ENCODE results near the gene PDE4D. TPM values are rescaled to one million over a fixed set of nuclear protein-coding genes. Genes with fewer than 3 reads are reported as not detected.

Gene PDE4D
- total and polyA plus RNA-seq, 2 of the 4 experiments (the other 2 are of a cell fraction), result 1.4 to 7.9 TPM

DNA sequence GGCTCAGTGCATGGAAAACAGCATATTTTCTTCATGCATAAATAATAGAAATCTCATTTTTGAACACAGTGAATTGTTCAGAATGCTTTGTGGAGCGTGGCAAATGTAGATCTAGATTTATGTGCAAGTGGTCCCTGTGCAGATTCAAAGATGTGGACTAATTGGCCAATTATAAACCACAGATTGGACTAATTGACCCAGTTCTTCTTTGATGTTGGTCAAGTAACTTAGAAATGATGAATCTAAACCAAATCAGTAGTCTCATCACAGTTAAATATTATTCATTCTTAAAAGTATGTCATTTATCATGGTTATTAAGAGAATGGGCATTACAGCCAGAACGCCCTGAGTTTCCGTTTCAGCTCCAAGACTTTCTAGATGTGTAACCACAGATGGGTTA is 11.7 kb upstream of the PDE4D start:
- no peak for TF ChIP-seq RAD21 (IDR thresholded peaks at IDR 0.05; ENCODE audit: low read length)
- no peak for TF ChIP-seq CHD1 (IDR thresholded peaks at IDR 0.05; ENCODE audit: low read depth, low read length)
- no peak overlapping the region for H2BK5ac ChIP-seq (ENCODE audit: low read depth, low read length, poor library complexity, severe bottlenecking)

More for the DNA sequence above, 11.7 kb upstream of the PDE4D start:
- no CpG with 5 or more reads among the region's 3 CpGs for WGBS, 2 experiments (ENCODE audit: extremely low coverage in 2 of 2, insufficient read length in 1 of 2)
- no peak overlapping the region for H3K14ac ChIP-seq (replicated peaks; ENCODE audit: low read depth, low read length)
- H3K56ac ChIP-seq (ENCODE audit: extremely low read depth, insufficient read depth, low read length), result no peak overlapping the region
- intact Hi-C loops (cut with micrococcal nuclease), result no loop called here
- H3K27me3 ChIP-seq (ENCODE audit: control insufficient read depth, insufficient read depth, low read length), result peaks cover 1% of the 10 kb centered on the region; the same call in 1 of the 2 replicates
- H2BK120ac ChIP-seq (ENCODE audit: low read depth, low read length), result no peak overlapping the region
- BruUV-seq (replicated peaks), result no TSS peak
- no peaks in the 10 kb centered on the region for H4K20me1 ChIP-seq (ENCODE audit: insufficient read depth, low read length)
- dilution Hi-C loops (cut with HindIII; ENCODE audit: low sequenced_read_pairs, unreplicated experiment), result no loop called here
- H4K8ac ChIP-seq (ENCODE audit: low read depth in 2 of 2, low read length in 2 of 2), result no peak overlapping the region
- H3K27ac ChIP-seq (ENCODE audit: insufficient read depth, low read length), result no peak overlapping the region
- DNase-seq, result no peak
- H3K4me1 ChIP-seq (ENCODE audit: control insufficient read depth, insufficient read depth, low read length), result no peaks in the 10 kb centered on the region
- H3K9ac ChIP-seq (ENCODE audit: low read depth, low read length), result no peak overlapping the region
- H3K36me3 ChIP-seq (ENCODE audit: control insufficient read depth, insufficient read depth, low read length), result no peaks in the 10 kb centered on the region
- ChIA-PET CTCF (interaction anchor here (1.1 kb wide), 1 partner anchor 95 kb away, joined by 3 read pairs; no protein-coding TSS in a partner anchor), POLR2A (ENCODE audit: unreplicated experiment) (no interaction called here)
- no peak overlapping the region for H2BK20ac ChIP-seq (ENCODE audit: low read depth, low read length)
- no peak overlapping the region for H2AFZ ChIP-seq (replicated peaks; ENCODE audit: low read length, poor library complexity)
- no peak overlapping the region for H2AK5ac ChIP-seq (ENCODE audit: low read depth, low read length)
- H3K4me3 ChIP-seq (ENCODE audit: insufficient read depth, low read depth, low read length), result no peak overlapping the region
- H3K4ac ChIP-seq (ENCODE audit: low read depth, low read length), result no peak overlapping the region
- no peak overlapping the region for H3K4me2 ChIP-seq (ENCODE audit: low read depth, low read length)
- H3K9me1 ChIP-seq (ENCODE audit: insufficient read depth, low read length), result no peaks in the 10 kb centered on the region
- H2BK15ac ChIP-seq (ENCODE audit: low read depth, low read length), result no peak overlapping the region
- H3K23ac ChIP-seq (ENCODE audit: low read depth, low read length), result no peak overlapping the region
- no peak for ATAC-seq (ENCODE audit: low read depth)
- H2AK9ac ChIP-seq (replicated peaks; ENCODE audit: low read depth, low read length, poor library complexity), result no peak overlapping the region
- H3K18ac ChIP-seq (ENCODE audit: low read depth, low read length), result no peak overlapping the region
- no peaks in the 10 kb centered on the region for H3K9me3 ChIP-seq (ENCODE audit: control insufficient read depth, insufficient read depth, low read length)
- H4K91ac ChIP-seq (ENCODE audit: insufficient read depth, low read depth, low read length), result no peak overlapping the region
- in situ Hi-C loops (cut with MboI; ENCODE audit: low sequenced_read_pairs), result no loop called here
- H4K5ac ChIP-seq (ENCODE audit: low read depth, low read length), result no peak overlapping the region
- no peaks in the 10 kb centered on the region for H3K79me1 ChIP-seq (ENCODE audit: low read depth in 1 of 2, low read length in 2 of 2)

All from IMR-90 (cell line).